GM12864 (cell line): ENCODE data around the gene AGAP5.
A peak's percentile ranks its signal among the peaks of the same experiment; 100 is the strongest.

Experiments
- DNase-seq: peaks from one replicate; pipeline ENCODE4 v3.0.0-alpha.2; 2011; ENCODE audit warnings: low read depth
- H3K4me3 ChIP-seq: 2 replicates; pipeline ENCODE4 v1.5.1; 2011; ENCODE audit warnings: mild to moderate bottlenecking, low read depth, low read length, control low read depth
- TF ChIP-seq, protein P1 (sequence below): IDR thresholded peaks from 2 replicates; pipeline ENCODE4 v1.5.1; 2011; ENCODE audit warnings: low read depth, mild to moderate bottlenecking, moderate library complexity, low read length, control low read depth, inconsistent platforms; ENCODE audit errors: missing control alignments

AGAP5 gene

DNA sequence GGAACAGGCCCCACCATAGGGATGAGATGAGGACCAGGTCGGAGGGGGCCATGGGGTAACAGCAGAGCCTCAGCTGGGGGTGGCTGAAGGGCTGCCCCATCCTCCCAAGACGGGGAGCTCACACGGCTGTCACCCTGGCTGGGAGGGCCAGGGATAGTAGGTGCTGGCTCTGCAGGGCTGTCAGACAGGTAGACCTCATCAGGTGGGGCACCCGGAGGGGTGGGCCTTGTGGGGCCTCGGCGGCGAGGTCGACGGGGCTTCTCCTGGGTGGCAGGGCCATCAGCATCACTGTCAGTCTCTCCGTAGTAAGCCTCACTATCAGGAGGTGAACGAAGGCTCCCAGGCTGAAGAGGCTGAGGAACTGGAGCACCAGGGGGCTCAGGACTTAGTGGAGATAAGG is 44.7 kb downstream of the AGAP5 start:
- H3K4me3 ChIP-seq: no peak overlapping the region
- no peak for DNase-seq
- TF ChIP-seq, protein P1, sequence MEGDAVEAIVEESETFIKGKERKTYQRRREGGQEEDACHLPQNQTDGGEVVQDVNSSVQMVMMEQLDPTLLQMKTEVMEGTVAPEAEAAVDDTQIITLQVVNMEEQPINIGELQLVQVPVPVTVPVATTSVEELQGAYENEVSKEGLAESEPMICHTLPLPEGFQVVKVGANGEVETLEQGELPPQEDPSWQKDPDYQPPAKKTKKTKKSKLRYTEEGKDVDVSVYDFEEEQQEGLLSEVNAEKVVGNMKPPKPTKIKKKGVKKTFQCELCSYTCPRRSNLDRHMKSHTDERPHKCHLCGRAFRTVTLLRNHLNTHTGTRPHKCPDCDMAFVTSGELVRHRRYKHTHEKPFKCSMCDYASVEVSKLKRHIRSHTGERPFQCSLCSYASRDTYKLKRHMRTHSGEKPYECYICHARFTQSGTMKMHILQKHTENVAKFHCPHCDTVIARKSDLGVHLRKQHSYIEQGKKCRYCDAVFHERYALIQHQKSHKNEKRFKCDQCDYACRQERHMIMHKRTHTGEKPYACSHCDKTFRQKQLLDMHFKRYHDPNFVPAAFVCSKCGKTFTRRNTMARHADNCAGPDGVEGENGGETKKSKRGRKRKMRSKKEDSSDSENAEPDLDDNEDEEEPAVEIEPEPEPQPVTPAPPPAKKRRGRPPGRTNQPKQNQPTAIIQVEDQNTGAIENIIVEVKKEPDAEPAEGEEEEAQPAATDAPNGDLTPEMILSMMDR: no peak

DNA sequence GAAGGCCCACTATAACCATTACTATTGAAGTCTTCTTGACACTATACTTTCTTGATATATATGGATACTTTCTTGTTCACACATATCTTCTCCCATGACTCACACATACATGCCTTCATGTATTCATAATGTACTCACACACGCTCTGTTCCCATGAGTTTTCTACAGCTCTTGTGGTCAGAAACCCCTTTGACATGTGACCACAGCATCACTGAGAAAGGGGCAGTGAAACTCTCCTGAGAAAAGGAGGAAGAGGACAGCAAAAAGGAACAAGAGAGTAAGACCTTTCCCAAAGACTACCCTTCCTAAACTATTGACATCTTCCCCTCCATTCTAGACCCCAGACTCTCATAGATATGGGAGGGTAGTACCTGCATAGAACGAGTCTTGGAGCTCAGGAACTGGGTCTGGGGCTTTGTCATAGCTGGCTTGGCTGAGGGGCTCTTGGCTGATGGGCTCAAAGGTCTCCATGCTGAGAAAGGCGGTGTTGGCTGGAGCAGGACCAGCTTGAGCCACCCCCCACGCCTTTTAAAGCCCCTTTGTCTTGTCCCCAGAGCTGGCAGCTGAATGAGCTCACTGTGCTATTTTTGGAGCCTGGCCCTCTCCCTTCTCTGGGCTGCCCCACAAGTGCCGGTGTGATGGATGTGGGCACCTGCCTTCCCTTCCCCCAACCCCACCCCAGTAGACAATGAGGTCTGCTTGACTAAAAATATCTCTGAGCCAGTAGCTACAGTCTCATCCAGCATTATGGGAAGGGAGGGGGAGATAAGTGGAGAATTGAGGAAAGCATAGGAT is 47.2 kb downstream of the AGAP5 start:
- TF ChIP-seq, protein P1: no peak
- no peak overlapping the region for H3K4me3 ChIP-seq
- DNase-seq: no peak

DNA sequence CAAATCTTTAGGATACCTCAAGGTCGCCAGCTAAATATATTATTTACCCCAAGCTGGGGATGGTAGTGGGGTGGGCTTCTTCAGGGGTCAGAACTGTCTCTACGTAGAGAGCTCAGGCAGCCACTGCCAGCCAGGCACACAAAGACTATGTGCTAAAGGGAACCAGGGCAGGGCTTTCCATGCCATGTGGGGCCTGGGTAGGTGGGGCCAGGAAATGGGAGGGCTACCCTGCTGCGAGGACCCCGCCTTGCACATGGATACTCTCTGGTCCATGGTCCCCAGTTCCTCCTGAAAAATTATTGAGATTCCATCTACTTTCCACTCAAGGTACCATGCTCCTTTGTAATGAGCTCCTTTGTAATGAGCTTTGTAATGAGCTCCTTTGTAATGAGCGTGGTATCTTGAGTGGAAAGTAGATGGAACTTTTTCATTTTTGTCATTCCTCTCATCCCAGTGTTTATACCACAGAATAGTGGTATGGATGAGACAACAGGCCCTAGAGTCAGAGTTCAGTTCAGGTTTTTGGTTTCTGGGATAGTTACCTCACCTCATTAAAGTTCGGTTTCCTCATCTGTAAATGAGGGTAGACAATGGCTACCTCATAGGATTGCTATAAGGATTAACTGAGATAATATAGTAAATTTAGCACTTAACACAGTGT is 47.9 kb downstream of the AGAP5 start:
- DNase-seq: no peak
- TF ChIP-seq, protein P1: no peak
- H3K4me3 ChIP-seq: no peak overlapping the region

GRCh38 chr10:73648975-73649829 is 48.7 kb downstream of the AGAP5 start:
- no peak overlapping the region for H3K4me3 ChIP-seq
- DNase-seq: no peak
- TF ChIP-seq, protein P1: no peak

DNA sequence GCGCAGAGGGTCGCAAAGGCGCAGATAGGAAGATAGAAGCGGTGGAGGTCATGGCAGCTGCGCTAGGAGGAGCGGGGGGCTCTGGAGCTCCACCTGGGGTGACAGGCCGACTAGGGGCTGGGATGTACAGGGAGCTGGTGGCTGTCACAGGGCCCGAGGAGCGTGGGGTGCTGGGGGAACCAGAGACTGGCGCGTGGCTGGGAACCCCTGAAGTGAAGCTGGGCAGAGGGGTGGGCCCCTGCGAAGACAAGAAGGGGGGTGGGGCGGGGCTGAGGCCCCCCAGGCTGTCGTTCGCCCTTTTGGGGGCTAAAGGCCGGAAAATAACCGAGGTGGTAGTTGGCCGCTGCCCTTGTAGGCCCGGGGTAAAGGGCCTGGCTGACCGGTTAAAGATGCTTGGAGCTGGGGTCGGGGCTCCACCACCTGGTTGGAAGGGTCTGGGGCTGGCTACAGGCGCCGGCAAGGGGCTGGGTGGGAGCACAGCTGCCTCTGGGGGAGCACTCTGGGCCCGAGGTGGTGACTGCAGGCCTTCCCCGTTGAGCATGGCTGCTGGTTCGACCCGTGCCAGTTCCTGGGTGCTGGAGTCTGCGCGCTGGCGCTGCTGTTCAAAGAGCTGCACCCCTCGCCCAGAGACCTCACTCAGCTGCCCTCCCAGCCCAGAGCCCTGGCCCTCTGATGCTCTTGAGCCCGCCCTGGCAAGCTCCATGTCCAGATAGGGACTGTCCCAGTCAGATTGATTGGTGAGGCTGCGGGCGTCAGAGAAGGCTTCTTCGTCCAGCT is 49.8 kb downstream of the AGAP5 start:
- DNase-seq: no peak
- TF ChIP-seq, protein P1: no peak
- peak overlapping the region; percentile 46 for H3K4me3 ChIP-seq

- H3K4me3 ChIP-seq: peak overlapping the region; percentile 46
- no peak for DNase-seq
- TF ChIP-seq, protein P1: no peak
Observed at GRCh38 chr10:73647211-73647874, 50.6 kb downstream of the AGAP5 start.
